HEK293T (cell line): ENCODE measurements around the gene GMPPA.

Experiments used
- BHLHE40 ChIP-seq: fragments of 450-650 bp; IDR thresholded peaks from 2 replicates; pipeline ENCODE4 v1.6.1; 2016; ENCODE audit warnings: mild to moderate bottlenecking, moderate library complexity, borderline replicate concordance
- CTBP1 ChIP-seq: fragments of 450-650 bp; IDR thresholded peaks from 2 replicates; pipeline ENCODE4 v1.6.1; 2016; ENCODE audit warnings: borderline replicate concordance
- ELF4 ChIP-seq: fragments of 450-650 bp; IDR thresholded peaks from 2 replicates; pipeline ENCODE4 v1.6.1; 2017; ENCODE audit warnings: antibody characterized with exemption
- HDGF ChIP-seq: fragments of 450-650 bp; IDR thresholded peaks from 2 replicates; pipeline ENCODE4 v1.6.1; 2017; ENCODE audit warnings: antibody characterized with exemption, borderline replicate concordance
- SUZ12 ChIP-seq: fragments of 450-650 bp; IDR thresholded peaks from 2 replicates; pipeline ENCODE4 v1.6.1; 2016; ENCODE audit warnings: mild to moderate bottlenecking

GRCh38 chr2:219482674-219483405 lies 15.9 kb upstream of the GMPPA start:
- no peak for TF ChIP-seq SUZ12
- TF ChIP-seq ELF4, result no peak
- TF ChIP-seq HDGF, result no peak
- no peak for TF ChIP-seq CTBP1
- TF ChIP-seq BHLHE40, result no peak
